Vagina (tissue), 2 donors: ENCODE measurements around the gene GRK1. TPM values are rescaled to one million over a fixed set of nuclear protein-coding genes. Genes with fewer than 3 reads are reported as not detected.

ENCODE experiments used
- DNase-seq, 2 donors: peaks; one replicate each; pipeline ENCODE4 v3.0.0-alpha.2; 2017; ENCODE audit errors: extremely low spot score in 2 of 2
- H3K27ac ChIP-seq: fragments of 200-600 bp; sonication (generic); one replicate; pipeline ENCODE4 v1.5.1; 2019
- H3K27me3 ChIP-seq: fragments of 200-600 bp; sonication (generic); one replicate; pipeline ENCODE4 v1.5.1; 2019
- H3K36me3 ChIP-seq, 2 donors: fragments of 200-600 bp; sonication (generic); one replicate each; pipeline ENCODE4 v1.5.1; 2017 to 2019
- H3K4me1 ChIP-seq: fragments of 200-600 bp; sonication (generic); one replicate; pipeline ENCODE4 v1.5.1; 2019
- H3K4me3 ChIP-seq, 2 donors: fragments of 200-600 bp; sonication (generic); 1 replicate in 1 of 2; 2 replicates in 1 of 2; pipeline ENCODE4 v1.5.1; 2016 to 2019
- H3K9me3 ChIP-seq: fragments of 200-600 bp; sonication (generic); one replicate; pipeline ENCODE4 v1.5.1; 2019
- CTCF ChIP-seq, 3 experiments: fragments of 450-650 bp in 2 of 3; fragments of 200-600 bp in 1 of 3; sonication (generic) in 1 of 3; IDR thresholded peaks; one replicate each; pipeline ENCODE4 v1.5.1; 2017 to 2019; ENCODE audit warnings: antibody characterized with exemption in 3 of 3, mild to moderate bottlenecking in 2 of 3, moderate library complexity in 2 of 3
- POLR2A ChIP-seq, 2 donors: fragments of 450-650 bp; IDR thresholded peaks; one replicate each; pipeline ENCODE4 v1.6.1; 2017; ENCODE audit warnings: antibody characterized with exemption in 2 of 2, mild to moderate bottlenecking in 2 of 2, moderate library complexity in 2 of 2
- POLR2AphosphoS5 ChIP-seq, 2 donors: sonication (generic); formaldehyde crosslinking; IDR thresholded peaks; one replicate each; pipeline ENCODE4 v1.9.0; 2017; ENCODE audit warnings: antibody characterized with exemption in 2 of 2, mild to moderate bottlenecking in 2 of 2, low read depth in 1 of 2; ENCODE audit not compliant: insufficient read depth in 1 of 2
- intact Hi-C: fragments of 100-400 bp; cut with DNase I; formaldehyde crosslinking; loops from one replicate; pipeline ENCODE4 v1.15.1; 2023
- total RNA-seq: library from RNA; depleted of rRNA; stranded (reverse); fragments of >200 nt; gene quantifications from one replicate; pipeline ENCODE4 v1.2.3, GENCODE V29; 2016

GRK1 gene
- total RNA-seq, 1 donor from 2014 or later = not detected

GRCh38 chr13:113732176-113732960 is 65.3 kb downstream of the GRK1 start:
- Histone ChIP-seq H3K27me3 (no peaks in the 10 kb centered on the region), H3K9me3 (no peaks in the 10 kb centered on the region), H3K36me3 (no peaks in the 10 kb centered on the region), H3K27ac (no peak overlapping the region), H3K4me1 (peaks cover 8% of the 10 kb centered on the region), H3K4me3 (no peak overlapping the region)
- intact Hi-C loops = no loop called here
- TF ChIP-seq POLR2A (IDR thresholded peaks at IDR 0.05) = no peak
- no peak for TF ChIP-seq CTCF (IDR thresholded peaks at IDR 0.05)
- TF ChIP-seq POLR2AphosphoS5 (IDR thresholded peaks at IDR 0.05; ENCODE audit: insufficient read depth in 1 of 2, low read depth in 1 of 2) = no peak
- DNase-seq = no peak

- H3K4me3 ChIP-seq = no peak overlapping the region
- H3K27me3 ChIP-seq = no peaks in the 10 kb centered on the region
- no peaks in the 10 kb centered on the region for H3K36me3 ChIP-seq
- intact Hi-C loops = no loop called here
- peaks cover 8% of the 10 kb centered on the region for H3K4me1 ChIP-seq
- no peaks in the 10 kb centered on the region for H3K9me3 ChIP-seq
- no peak for DNase-seq
- no peak overlapping the region for H3K27ac ChIP-seq
- TF ChIP-seq POLR2AphosphoS5 (IDR thresholded peaks at IDR 0.05; ENCODE audit: insufficient read depth in 1 of 2, low read depth in 1 of 2) = no peak
- TF ChIP-seq CTCF (IDR thresholded peaks at IDR 0.05) = no peak
- TF ChIP-seq POLR2A (IDR thresholded peaks at IDR 0.05) = no peak
Measured at GRCh38 chr13:113732961-113733950, 66.2 kb downstream of the GRK1 start.

GRCh38 chr13:113734099-113734825 is 67.2 kb downstream of the GRK1 start:
- TF ChIP-seq POLR2AphosphoS5 (IDR thresholded peaks at IDR 0.05; ENCODE audit: insufficient read depth in 1 of 2, low read depth in 1 of 2) = no peak
- TF ChIP-seq CTCF (IDR thresholded peaks at IDR 0.05) = no peak
- no peak for TF ChIP-seq POLR2A (IDR thresholded peaks at IDR 0.05)
- intact Hi-C loops = no loop called here
- Histone ChIP-seq H3K9me3 (no peaks in the 10 kb centered on the region), H3K27me3 (no peaks in the 10 kb centered on the region), H3K4me3 (no peak overlapping the region), H3K36me3 (no peaks in the 10 kb centered on the region), H3K27ac (no peak overlapping the region), H3K4me1 (peaks cover 8% of the 10 kb centered on the region)
- no peak for DNase-seq

- H3K4me1 ChIP-seq = peaks cover 3% of the 10 kb centered on the region
- no peaks in the 10 kb centered on the region for H3K9me3 ChIP-seq
- H3K27me3 ChIP-seq = no peaks in the 10 kb centered on the region
- intact Hi-C loops = no loop called here
- no peak overlapping the region for H3K4me3 ChIP-seq
- TF ChIP-seq POLR2AphosphoS5 (IDR thresholded peaks at IDR 0.05; ENCODE audit: insufficient read depth in 1 of 2, low read depth in 1 of 2) (no peak), CTCF (IDR thresholded peaks at IDR 0.05) (no peak), POLR2A (IDR thresholded peaks at IDR 0.05) (no peak)
- no peak for DNase-seq
- no peak overlapping the region for H3K27ac ChIP-seq
- no peaks in the 10 kb centered on the region for H3K36me3 ChIP-seq
Measured at GRCh38 chr13:113734826-113735125, 67.8 kb downstream of the GRK1 start.
